Measurements from ENCODE around the gene ZFYVE28.

DNA sequence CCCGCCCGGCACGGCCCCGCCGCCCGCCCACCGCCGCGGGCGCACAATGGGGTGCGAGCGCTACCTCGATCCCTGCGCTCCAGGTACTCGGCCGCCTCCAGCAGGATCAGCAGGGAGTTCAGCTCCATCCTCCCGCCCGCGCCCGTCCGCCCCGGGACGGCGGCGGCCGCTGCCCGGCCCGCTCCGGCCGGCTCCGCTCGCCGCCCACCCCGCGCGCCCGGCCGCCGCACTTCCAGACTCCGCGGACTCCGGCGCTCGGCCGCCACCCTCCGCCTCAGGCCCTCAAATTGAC lies 156.6 kb downstream of the ZFYVE28 start, which contains the start of gene MXD4:
- no peak for TF ChIP-seq EZH2phosphoT487 (conservative IDR thresholded peaks at IDR 0.05; ENCODE audit: low read length)
- no peak for TF ChIP-seq CTCF (IDR thresholded peaks at IDR 0.05; ENCODE audit: insufficient read depth, low read length, poor library complexity, severe bottlenecking)

Measured in SU-DHL-6 (cell line).